ENCODE results near the gene AFF3. TPM values are rescaled to one million over a fixed set of nuclear protein-coding genes. Genes with fewer than 3 reads are reported as not detected.

The AFF3 gene
- total and polyA plus RNA-seq, 2 donors (not counting 1 experiment from before 2014, with no cell fraction given) = 0.50 to 2.5 TPM

DNA sequence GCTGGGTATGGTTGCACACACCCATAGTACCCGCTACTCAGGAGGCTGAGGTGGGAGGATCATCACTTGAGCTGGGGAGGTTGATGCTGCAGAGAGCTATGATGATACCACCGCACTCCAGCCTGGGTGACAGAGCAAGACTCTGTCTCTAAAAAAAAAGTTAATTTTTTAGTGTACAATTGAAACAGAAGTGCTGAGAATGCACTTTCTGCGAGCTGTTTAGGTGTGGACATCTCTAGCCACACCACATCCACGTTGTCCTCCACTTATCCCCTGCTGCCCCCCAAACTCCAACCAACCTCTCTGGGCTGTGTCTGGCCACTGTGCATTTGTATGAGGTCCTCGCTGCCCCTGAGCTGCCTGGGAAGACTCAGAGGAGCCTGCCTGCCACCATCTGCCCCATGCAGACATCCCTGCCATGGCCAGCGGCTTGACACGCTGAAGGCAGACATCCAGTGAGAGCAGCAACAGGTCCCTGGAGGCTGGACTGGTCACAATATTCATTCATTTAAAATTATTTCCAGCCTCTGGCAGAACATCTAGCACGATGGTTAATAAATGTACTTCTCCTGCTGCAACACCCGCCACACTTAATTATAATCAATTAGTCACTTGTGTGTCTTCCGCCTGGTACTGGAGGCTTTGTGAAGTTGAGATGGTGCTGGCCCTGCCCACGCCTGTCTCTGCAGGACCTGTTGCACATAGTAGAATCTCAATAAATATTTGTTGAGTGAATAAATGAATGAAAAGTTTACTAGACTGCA lies 3.7 kb upstream of the AFF3 start:
- no peak overlapping the region for H3K9ac ChIP-seq (ENCODE audit: insufficient read depth, low read length)
- H3K79me2 ChIP-seq (ENCODE audit: control insufficient read depth, insufficient read depth, low read length) = no peaks in the 10 kb centered on the region
- no peaks in the 10 kb centered on the region for H3K9me3 ChIP-seq (ENCODE audit: control insufficient read depth, insufficient read depth, low read depth, low read length)
- no peak overlapping the region for H3K4me2 ChIP-seq (ENCODE audit: extremely low read depth, insufficient read depth, low read length)
- no peak for DNase-seq (ENCODE audit: low read depth in 2 of 2)
- TF ChIP-seq EZH2 (IDR thresholded peaks at IDR 0.05; ENCODE audit: low read length, missing control alignments) = no peak
- TF ChIP-seq, protein P1, sequence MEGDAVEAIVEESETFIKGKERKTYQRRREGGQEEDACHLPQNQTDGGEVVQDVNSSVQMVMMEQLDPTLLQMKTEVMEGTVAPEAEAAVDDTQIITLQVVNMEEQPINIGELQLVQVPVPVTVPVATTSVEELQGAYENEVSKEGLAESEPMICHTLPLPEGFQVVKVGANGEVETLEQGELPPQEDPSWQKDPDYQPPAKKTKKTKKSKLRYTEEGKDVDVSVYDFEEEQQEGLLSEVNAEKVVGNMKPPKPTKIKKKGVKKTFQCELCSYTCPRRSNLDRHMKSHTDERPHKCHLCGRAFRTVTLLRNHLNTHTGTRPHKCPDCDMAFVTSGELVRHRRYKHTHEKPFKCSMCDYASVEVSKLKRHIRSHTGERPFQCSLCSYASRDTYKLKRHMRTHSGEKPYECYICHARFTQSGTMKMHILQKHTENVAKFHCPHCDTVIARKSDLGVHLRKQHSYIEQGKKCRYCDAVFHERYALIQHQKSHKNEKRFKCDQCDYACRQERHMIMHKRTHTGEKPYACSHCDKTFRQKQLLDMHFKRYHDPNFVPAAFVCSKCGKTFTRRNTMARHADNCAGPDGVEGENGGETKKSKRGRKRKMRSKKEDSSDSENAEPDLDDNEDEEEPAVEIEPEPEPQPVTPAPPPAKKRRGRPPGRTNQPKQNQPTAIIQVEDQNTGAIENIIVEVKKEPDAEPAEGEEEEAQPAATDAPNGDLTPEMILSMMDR (conservative IDR thresholded peaks at IDR 0.05 in 1 of 2, IDR thresholded peaks at IDR 0.05 in 1 of 2; ENCODE audit: low read depth in 1 of 2, low read length in 2 of 2) = no peak
- no peaks in the 10 kb centered on the region for H3K27me3 ChIP-seq (ENCODE audit: control insufficient read depth, insufficient read depth, low read length)
- H4K20me1 ChIP-seq (ENCODE audit: control insufficient read depth, extremely low read depth, insufficient read depth, low read length) = no peaks in the 10 kb centered on the region
- H3K27ac ChIP-seq (ENCODE audit: insufficient read depth, low read length) = no peak overlapping the region
- H3K4me3 ChIP-seq (replicated peaks in 1 of 4; ENCODE audit: control extremely low read depth in 1 of 4, insufficient read depth in 1 of 4, low read depth in 3 of 4, low read length in 4 of 4) = no peak overlapping the region
- H3K4me1 ChIP-seq (ENCODE audit: control insufficient read depth, extremely low read depth, insufficient read depth, low read length) = no peaks in the 10 kb centered on the region
- no peak overlapping the region for H2AFZ ChIP-seq (ENCODE audit: low read length)
- no peaks in the 10 kb centered on the region for H3K36me3 ChIP-seq (ENCODE audit: control insufficient read depth, insufficient read depth, low read length)

DNA sequence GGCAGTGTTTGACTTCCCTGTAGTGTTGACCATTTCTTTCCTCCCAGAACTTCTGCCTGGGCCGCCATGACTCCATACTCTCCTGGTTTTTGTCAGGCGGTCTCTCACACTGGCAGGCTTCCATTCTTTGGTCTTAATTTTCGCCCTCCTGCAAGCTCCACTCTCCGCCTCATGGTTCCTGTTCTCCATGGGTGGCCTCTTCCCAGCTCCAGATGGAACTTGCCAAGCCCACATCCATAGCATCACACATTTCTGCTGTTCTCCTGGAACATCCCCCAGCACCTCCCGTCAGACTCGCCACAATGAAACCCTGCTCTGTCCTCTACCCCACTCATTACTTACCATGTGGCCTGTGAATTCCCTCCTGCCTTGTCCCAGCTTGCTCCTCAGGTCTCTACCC lies 896 bp upstream of the AFF3 start:
- no peaks in the 10 kb centered on the region for H3K4me1 ChIP-seq (ENCODE audit: control insufficient read depth, extremely low read depth, insufficient read depth, low read length)
- H3K4me3 ChIP-seq (replicated peaks in 1 of 4; ENCODE audit: control extremely low read depth in 1 of 4, insufficient read depth in 1 of 4, low read depth in 3 of 4, low read length in 4 of 4) = no peak overlapping the region
- H3K79me2 ChIP-seq (ENCODE audit: control insufficient read depth, insufficient read depth, low read length) = no peaks in the 10 kb centered on the region
- no peaks in the 10 kb centered on the region for H3K27me3 ChIP-seq (ENCODE audit: control insufficient read depth, insufficient read depth, low read length)
- H2AFZ ChIP-seq (ENCODE audit: low read length) = no peak overlapping the region
- no peaks in the 10 kb centered on the region for H3K36me3 ChIP-seq (ENCODE audit: control insufficient read depth, insufficient read depth, low read length)
- no peaks in the 10 kb centered on the region for H3K9me3 ChIP-seq (ENCODE audit: control insufficient read depth, insufficient read depth, low read depth, low read length)
- no peak overlapping the region for H3K9ac ChIP-seq (ENCODE audit: insufficient read depth, low read length)
- no peak overlapping the region for H3K27ac ChIP-seq (ENCODE audit: insufficient read depth, low read length)
- no peak for TF ChIP-seq EZH2 (IDR thresholded peaks at IDR 0.05; ENCODE audit: low read length, missing control alignments)
- TF ChIP-seq, protein P1 (conservative IDR thresholded peaks at IDR 0.05 in 1 of 2, IDR thresholded peaks at IDR 0.05 in 1 of 2; ENCODE audit: low read depth in 1 of 2, low read length in 2 of 2) = no peak
- no peak overlapping the region for H3K4me2 ChIP-seq (ENCODE audit: extremely low read depth, insufficient read depth, low read length)
- no peak for DNase-seq (ENCODE audit: low read depth in 2 of 2)
- H4K20me1 ChIP-seq (ENCODE audit: control insufficient read depth, extremely low read depth, insufficient read depth, low read length) = no peaks in the 10 kb centered on the region

DNA sequence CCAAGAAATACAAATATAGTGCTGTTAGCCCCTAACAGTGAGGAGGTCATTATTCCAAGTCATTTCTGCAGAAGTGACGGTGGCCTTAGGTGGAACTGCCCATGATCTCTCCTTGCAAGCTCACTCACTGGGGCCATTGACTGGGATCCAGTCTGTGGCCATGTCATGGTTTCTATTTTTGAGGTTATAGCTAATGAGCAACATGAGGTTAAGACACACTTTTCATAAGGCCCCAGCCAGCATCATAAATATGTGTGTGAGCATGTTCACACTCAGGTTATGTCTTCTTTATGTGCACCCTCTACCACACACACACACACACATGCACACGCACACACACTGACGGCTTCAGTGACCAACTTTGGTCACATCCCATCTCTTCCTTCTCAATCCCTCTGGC lies 484 bp downstream of the AFF3 start:
- Histone ChIP-seq H4K20me1 (ENCODE audit: control insufficient read depth, extremely low read depth, insufficient read depth, low read length) (no peaks in the 10 kb centered on the region), H3K4me1 (ENCODE audit: control insufficient read depth, extremely low read depth, insufficient read depth, low read length) (no peaks in the 10 kb centered on the region), H3K79me2 (ENCODE audit: control insufficient read depth, insufficient read depth, low read length) (no peaks in the 10 kb centered on the region), H2AFZ (ENCODE audit: low read length) (no peak overlapping the region), H3K27me3 (ENCODE audit: control insufficient read depth, insufficient read depth, low read length) (no peaks in the 10 kb centered on the region), H3K27ac (ENCODE audit: insufficient read depth, low read length) (no peak overlapping the region), H3K36me3 (ENCODE audit: control insufficient read depth, insufficient read depth, low read length) (no peaks in the 10 kb centered on the region), H3K9me3 (ENCODE audit: control insufficient read depth, insufficient read depth, low read depth, low read length) (no peaks in the 10 kb centered on the region), H3K4me3 (replicated peaks in 1 of 4; ENCODE audit: control extremely low read depth in 1 of 4, insufficient read depth in 1 of 4, low read depth in 3 of 4, low read length in 4 of 4) (no peak overlapping the region), H3K9ac (ENCODE audit: insufficient read depth, low read length) (no peak overlapping the region), H3K4me2 (ENCODE audit: extremely low read depth, insufficient read depth, low read length) (no peak overlapping the region)
- DNase-seq (ENCODE audit: low read depth in 2 of 2) = no peak
- TF ChIP-seq, protein P1 (conservative IDR thresholded peaks at IDR 0.05 in 1 of 2, IDR thresholded peaks at IDR 0.05 in 1 of 2; ENCODE audit: low read depth in 1 of 2, low read length in 2 of 2) = no peak
- TF ChIP-seq EZH2 (IDR thresholded peaks at IDR 0.05; ENCODE audit: low read length, missing control alignments) = no peak

Data from fibroblast of lung (primary cell).